Psoas muscle (tissue), 8 donors: Measurements from ENCODE around the gene ARFRP1. TPM values are rescaled to one million over a fixed set of nuclear protein-coding genes. Genes with fewer than 3 reads are reported as not detected.

Source experiments
- ATAC-seq, 4 donors: fragments of 200-7000 bp; cut with Tn5 transposase; one replicate each; pipeline ENCODE4 v1.9.1; 2020; ENCODE audit warnings: moderate library complexity in 3 of 4, mild to moderate bottlenecking in 2 of 4
- DNase-seq, 2 donors: peaks; one replicate each; pipeline ENCODE4 v3.0.0-alpha.2; 2020
- H3K27ac ChIP-seq: fragments of 200-600 bp; one replicate; pipeline ENCODE4 v1.8.0; 2022
- H3K27me3 ChIP-seq, 3 donors: fragments of 200-600 bp in 1 of 3; one replicate each; pipeline versions ENCODE4 v1.6.1 to v1.8.0; 2013 to 2022; ENCODE audit warnings: low read length in 2 of 3, mild to moderate bottlenecking in 2 of 3, moderate library complexity in 1 of 3; ENCODE audit not compliant: insufficient read depth in 3 of 3
- H3K36me3 ChIP-seq, 2 donors: fragments of 200-600 bp in 1 of 2; one replicate each; pipeline versions ENCODE4 v1.6.1 to v1.8.0; 2013 to 2022; ENCODE audit warnings: low read depth in 1 of 2, mild to moderate bottlenecking in 1 of 2, moderate library complexity in 1 of 2; ENCODE audit not compliant: insufficient read depth in 1 of 2
- H3K4me1 ChIP-seq: fragments of 200-600 bp; one replicate; pipeline ENCODE4 v1.8.0; 2022
- H3K4me3 ChIP-seq: fragments of 200-600 bp; one replicate; pipeline ENCODE4 v1.8.0; 2022; ENCODE audit warnings: mild to moderate bottlenecking
- H3K9me3 ChIP-seq: fragments of 200-600 bp; one replicate; pipeline ENCODE4 v1.8.0; 2022
- CTCF ChIP-seq: fragments of 200-600 bp; IDR thresholded peaks from one replicate; pipeline ENCODE4 v1.8.0; 2022; ENCODE audit warnings: antibody characterized with exemption
- WGBS, 3 donors: extraction: QIAGEN DNeasy Blood & Tissue Kit; methylation state at CpG; one replicate each; pipeline versions ENCODE4 v1.1.6 to v1.1.7; 2013; 5-methylcytosine and 5-hydroxymethylcytosine counted together
- intact Hi-C, 2 donors: fragments of 100-400 bp; cut with DNase I; formaldehyde crosslinking; loops; one replicate each; pipeline versions ENCODE4 v1.11.0 to v1.14.2; 2022
- polyA plus RNA-seq, 3 donors: library from polyadenylated mRNA; stranded (reverse); fragments of 200-250 nt; gene quantifications; one replicate each; pipeline ENCODE4 v1.2.3, GENCODE V29; 2013
- total RNA-seq, 4 donors: library from RNA; stranded (reverse); fragmentation: NEBNext Ultra II Directional in 2 of 4; extraction: Animal tissue kit (Norgen Biotek cat#: 25700) in 2 of 4; gene quantifications; one replicate each; pipeline versions ENCODE4 v1.2.1 to v1.2.4, GENCODE V29; 2021 to 2023
- donor health status: healthy with polysubstance abuse.
- donor health status: DM: no; HTN: no; CAD: no; lungs with moderate emphysema.
- donor health status: Bipolar disorder and iron deficiency.
- donor health status: healthy.
- donor health status: DM: yes; HTN: yes; CAD: no.
- donor health status: DM: no; HTN: no; CAD: no.
- donor health status: DM: no; HTN: no; CAD: no.
- donor health status: DM: yes; HTN: yes; CAD: no.

The ARFRP1 gene
- total and polyA plus RNA-seq, 7 donors: 22.9 to 74.0 (median 32.5) TPM

GRCh38 chr20:63718996-63719395 lies 11.2 kb upstream of the ARFRP1 start:
- intact Hi-C loops: no loop called here
- peaks cover 0 to 54% of the 10 kb centered on the region in 2 donors for H3K36me3 ChIP-seq

GRCh38 chr20:63714858-63715257 lies 7.1 kb upstream of the ARFRP1 start:
- intact Hi-C loops: no loop called here
- no peak for TF ChIP-seq CTCF
- Histone ChIP-seq H3K27me3 (no peaks in the 10 kb centered on the region), H3K36me3 (peaks cover 3 to 76% of the 10 kb centered on the region in 2 donors), H3K4me3 (no peak overlapping the region), H3K27ac (no peak overlapping the region), H3K4me1 (no peaks in the 10 kb centered on the region), H3K9me3 (peaks cover 6% of the 10 kb centered on the region)
- no peak for ATAC-seq
- WGBS, 3 donors: 97 to 98% (median 98%) methylated on average over 5 of the region's 5 CpGs
- DNase-seq: no peak

More at GRCh38 chr20:63718996-63719395, 11.2 kb upstream of the ARFRP1 start:
- Histone ChIP-seq H3K4me3 (no peak overlapping the region), H3K9me3 (peaks cover 6% of the 10 kb centered on the region), H3K27ac (no peak overlapping the region), H3K27me3 (no peaks in the 10 kb centered on the region), H3K4me1 (no peaks in the 10 kb centered on the region)
- TF ChIP-seq CTCF: no peak
- ATAC-seq (no peak), DNase-seq (no peak)
- 99 to 100% (median 100%) methylated on average over 1 to 2 of the region's 2 CpGs for WGBS, 3 donors

- 100% methylated on average over 1 of the region's 1 CpG for WGBS, 3 donors
- Histone ChIP-seq H3K27ac (no peak overlapping the region), H3K27me3 (no peaks in the 10 kb centered on the region), H3K4me3 (no peak overlapping the region), H3K4me1 (peaks cover 12% of the 10 kb centered on the region), H3K36me3 (peaks cover 3 to 63% of the 10 kb centered on the region in 2 donors), H3K9me3 (no peaks in the 10 kb centered on the region)
- intact Hi-C loops: no loop called here
- DNase-seq (no peak), ATAC-seq (no peak)
- no peak for TF ChIP-seq CTCF
Measured at GRCh38 chr20:63712191-63712590, 4.4 kb upstream of the ARFRP1 start.

GRCh38 chr20:63711085-63711645 lies 3.4 kb upstream of the ARFRP1 start:
- Histone ChIP-seq H3K27me3 (no peaks in the 10 kb centered on the region), H3K27ac (no peak overlapping the region), H3K9me3 (no peaks in the 10 kb centered on the region), H3K4me1 (peaks cover 15% of the 10 kb centered on the region), H3K4me3 (no peak overlapping the region), H3K36me3 (peaks cover 3 to 65% of the 10 kb centered on the region in 2 donors)
- no peak for TF ChIP-seq CTCF
- intact Hi-C loops: no loop called here
- no peak for DNase-seq
- no peak for ATAC-seq
- whole genome bisulfite sequencing, 3 donors: 81 to 89% (median 81%) methylated on average over 12 of the region's 12 CpGs

- Histone ChIP-seq H3K9me3 (no peaks in the 10 kb centered on the region), H3K27me3 (no peaks in the 10 kb centered on the region), H3K36me3 (peaks cover 3 to 73% of the 10 kb centered on the region in 2 donors), H3K4me1 (peaks cover 16% of the 10 kb centered on the region), H3K27ac (no peak overlapping the region), H3K4me3 (peak overlapping the region; percentile 97)
- WGBS, 3 donors: 87 to 90% (median 89%) methylated on average over 17 of the region's 17 CpGs
- DNase-seq: no peak
- TF ChIP-seq CTCF: no peak
- ATAC-seq: no peak
- intact Hi-C loops: loop anchor here in 1 of 2 donors (2.0 kb wide), 2 partner anchors 30 to 50 kb away; partner anchors contain the start of genes RTEL1 and SLC2A4RG
Measured at GRCh38 chr20:63709149-63709527, 1.4 kb upstream of the ARFRP1 start.
